Upper lobe of left lung (tissue), 4 donors: ENCODE data around the gene UTY.

Source experiments
- EP300 ChIP-seq, 4 donors: sonication (generic); formaldehyde crosslinking; IDR thresholded peaks; one replicate each; pipeline ENCODE4 v1.5.1; 2017; ENCODE audit warnings: antibody characterized with exemption in 4 of 4, control low read depth in 2 of 4
- POLR2A ChIP-seq, 4 donors: fragments of 450-650 bp; IDR thresholded peaks; one replicate each; pipeline ENCODE4 v1.5.1; 2016 to 2017; ENCODE audit warnings: antibody characterized with exemption in 4 of 4, mild to moderate bottlenecking in 2 of 4
- TF ChIP-seq, protein P1 (sequence below), 6 experiments: fragments of 450-650 bp in 4 of 6; fragments of 200-600 bp in 2 of 6; sonication (generic) in 2 of 6; IDR thresholded peaks; one replicate each; pipeline ENCODE4 v1.5.1; 2016 to 2019; ENCODE audit warnings: antibody characterized with exemption in 6 of 6

GRCh38 chrY:13451572-13451971 is 28.3 kb downstream of the UTY start:
- TF ChIP-seq, protein P1, sequence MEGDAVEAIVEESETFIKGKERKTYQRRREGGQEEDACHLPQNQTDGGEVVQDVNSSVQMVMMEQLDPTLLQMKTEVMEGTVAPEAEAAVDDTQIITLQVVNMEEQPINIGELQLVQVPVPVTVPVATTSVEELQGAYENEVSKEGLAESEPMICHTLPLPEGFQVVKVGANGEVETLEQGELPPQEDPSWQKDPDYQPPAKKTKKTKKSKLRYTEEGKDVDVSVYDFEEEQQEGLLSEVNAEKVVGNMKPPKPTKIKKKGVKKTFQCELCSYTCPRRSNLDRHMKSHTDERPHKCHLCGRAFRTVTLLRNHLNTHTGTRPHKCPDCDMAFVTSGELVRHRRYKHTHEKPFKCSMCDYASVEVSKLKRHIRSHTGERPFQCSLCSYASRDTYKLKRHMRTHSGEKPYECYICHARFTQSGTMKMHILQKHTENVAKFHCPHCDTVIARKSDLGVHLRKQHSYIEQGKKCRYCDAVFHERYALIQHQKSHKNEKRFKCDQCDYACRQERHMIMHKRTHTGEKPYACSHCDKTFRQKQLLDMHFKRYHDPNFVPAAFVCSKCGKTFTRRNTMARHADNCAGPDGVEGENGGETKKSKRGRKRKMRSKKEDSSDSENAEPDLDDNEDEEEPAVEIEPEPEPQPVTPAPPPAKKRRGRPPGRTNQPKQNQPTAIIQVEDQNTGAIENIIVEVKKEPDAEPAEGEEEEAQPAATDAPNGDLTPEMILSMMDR (IDR thresholded peaks at IDR 0.05), result no peak
- TF ChIP-seq EP300 (IDR thresholded peaks at IDR 0.05), result no peak
- TF ChIP-seq POLR2A (IDR thresholded peaks at IDR 0.05), result no peak
